GM18867 (cell line): Measurements from ENCODE around the gene HPCAL1.
A peak's percentile ranks its signal among the peaks of the same experiment; 100 is the strongest.

Source experiments
- ATAC-seq: cut with Tn5 transposase; IDR thresholded peaks from one replicate; pipeline ENCODE4 v1.9.1; 2021; ENCODE audit warnings: mild to moderate bottlenecking, moderate library complexity; ENCODE audit not compliant: unreplicated experiment

The HPCAL1 gene

DNA sequence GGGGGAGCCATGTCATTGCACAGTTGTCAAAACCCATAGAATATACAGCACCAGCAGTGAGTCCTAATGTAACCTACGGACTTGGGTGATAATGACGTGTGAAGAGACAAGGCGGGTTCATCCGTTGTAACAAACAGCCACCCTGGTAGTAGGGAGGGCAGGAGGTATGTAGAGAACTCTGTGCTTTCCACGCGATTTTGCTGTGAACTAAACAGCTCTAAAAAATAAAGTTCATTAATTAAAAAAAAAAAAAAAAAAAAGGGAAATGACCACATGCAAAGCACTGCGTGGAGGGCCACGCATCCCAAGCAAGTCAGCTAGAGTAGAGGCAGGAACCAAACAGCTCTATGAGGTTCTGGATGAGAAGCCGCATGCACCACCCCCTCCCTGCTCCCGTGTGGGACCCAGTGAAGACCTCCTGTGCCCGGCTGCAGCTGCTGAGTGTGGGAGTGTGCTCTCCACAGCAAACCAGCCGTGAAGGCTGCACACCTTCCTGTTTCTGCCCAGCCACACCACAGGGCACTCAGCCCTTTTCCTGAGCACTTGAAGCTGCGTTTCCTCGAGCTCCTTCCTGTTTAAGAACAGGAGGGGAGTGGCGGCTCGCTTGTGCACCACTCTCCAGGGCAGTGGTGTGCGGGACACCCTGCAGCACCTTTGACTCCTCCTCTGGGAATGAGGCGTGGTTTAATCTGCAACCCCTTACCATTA is 79.8 kb downstream of the HPCAL1 start:
- ATAC-seq = no peak

- ATAC-seq = no peak
These were observed 81.4 kb downstream of the HPCAL1 start for GRCh38 chr2:10383960-10384734.

GRCh38 chr2:10385501-10385900 is 82.8 kb downstream of the HPCAL1 start:
- no peak for ATAC-seq

DNA sequence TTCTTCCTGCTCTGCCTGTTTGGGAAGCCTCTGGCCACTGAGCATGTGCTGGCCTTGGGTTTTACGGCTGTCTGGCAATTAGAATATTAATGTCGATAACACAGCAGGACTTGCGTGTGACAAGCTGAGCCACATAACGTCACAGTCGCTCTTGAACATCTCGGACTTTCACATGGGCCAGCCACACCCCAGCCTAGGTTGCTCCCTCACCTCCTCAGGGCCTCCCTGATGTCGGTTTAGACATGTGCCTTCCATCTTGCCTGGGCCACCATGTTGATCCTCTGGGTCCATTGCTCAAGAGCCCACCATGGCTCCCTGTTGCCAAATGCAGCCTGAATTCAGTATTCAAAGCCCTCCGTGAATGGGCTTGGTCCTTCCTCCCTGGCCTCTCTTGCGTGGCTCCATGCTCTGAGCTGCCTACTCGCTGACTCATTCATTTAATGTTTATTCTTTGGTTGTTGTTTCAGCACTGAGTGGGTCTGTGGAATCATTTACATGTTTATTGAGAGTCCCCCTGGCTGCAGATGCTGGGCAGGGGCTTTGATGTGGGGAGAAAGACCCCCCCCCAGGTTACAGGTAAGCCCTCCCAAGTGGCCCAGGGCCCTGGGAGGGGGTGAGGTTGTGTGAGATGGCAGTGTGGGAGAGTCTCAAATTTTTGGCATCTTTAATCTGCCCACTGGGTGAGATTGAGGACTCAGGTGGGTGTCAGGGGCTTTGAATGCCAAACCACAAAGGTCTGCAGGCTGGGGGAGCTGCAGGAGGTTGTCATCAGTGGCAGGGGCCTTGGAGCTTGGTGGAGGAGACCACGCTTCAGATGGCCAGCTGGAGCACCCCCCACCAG is 83.4 kb downstream of the HPCAL1 start:
- no peak for ATAC-seq

DNA sequence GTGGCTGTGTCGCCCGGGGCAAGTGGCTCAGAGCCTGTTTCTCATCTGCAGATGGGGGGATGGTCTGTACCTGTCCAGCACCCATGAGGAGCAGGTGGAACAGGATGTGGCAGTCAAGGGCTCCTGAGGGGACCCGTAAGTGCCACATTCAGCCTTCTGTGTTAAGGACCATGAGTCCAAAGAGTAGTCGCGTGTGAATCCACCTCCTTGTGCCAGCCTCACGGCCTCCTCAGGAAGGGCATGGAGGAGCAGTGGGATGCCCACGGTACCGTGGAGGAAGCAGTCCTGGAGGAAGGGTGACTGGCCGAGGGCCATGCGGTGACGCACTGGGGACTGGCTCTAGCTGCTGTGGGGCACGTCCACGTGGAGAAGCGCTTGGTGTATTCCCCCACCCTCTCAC is 84.3 kb downstream of the HPCAL1 start:
- no peak for ATAC-seq

GRCh38 chr2:10388954-10389560 is 86.4 kb downstream of the HPCAL1 start:
- ATAC-seq = no peak

- no peak for ATAC-seq
These were observed 86.9 kb downstream of the HPCAL1 start for GRCh38 chr2:10389573-10389972.

DNA sequence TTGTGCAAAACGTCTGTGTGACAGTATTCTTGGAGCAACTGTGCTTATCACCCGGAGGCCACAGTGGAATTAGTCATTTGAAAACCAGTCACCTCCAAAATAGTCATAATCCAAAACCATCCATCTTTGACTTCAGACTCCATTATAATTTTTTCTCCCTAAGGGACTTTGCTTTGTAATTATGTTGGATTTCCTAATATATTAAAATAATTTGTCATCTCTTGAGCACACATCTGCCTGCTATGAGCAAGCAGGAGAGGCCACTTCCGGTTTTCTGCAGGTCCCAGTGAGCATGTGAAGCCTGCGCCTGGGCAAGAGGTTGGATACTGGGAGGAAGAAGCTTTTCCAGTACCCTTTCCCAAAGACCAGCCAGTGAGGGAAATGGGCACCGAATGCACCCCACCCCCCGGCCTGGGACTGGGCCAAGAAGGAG is 87.7 kb downstream of the HPCAL1 start:
- ATAC-seq = no peak

DNA sequence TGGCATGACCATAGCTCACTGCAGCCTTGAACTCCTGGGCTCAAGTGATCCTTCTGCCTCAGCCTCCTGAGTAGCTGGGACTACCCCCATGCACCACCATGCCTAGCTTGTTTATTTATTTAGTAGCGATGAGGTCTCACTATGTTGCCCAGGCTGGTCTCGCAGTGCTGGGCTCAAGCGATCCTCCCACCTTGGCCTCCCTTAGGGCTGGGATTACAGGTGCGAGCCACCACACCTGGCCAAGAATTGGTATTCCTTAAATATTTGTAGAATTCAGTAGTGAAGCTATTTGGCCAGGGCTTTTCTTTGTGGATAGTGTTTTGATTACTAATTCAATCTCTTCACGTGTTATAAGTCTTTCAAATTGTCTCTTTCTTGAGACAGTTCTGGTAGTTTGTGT is 89.4 kb downstream of the HPCAL1 start:
- ATAC-seq = no peak

DNA sequence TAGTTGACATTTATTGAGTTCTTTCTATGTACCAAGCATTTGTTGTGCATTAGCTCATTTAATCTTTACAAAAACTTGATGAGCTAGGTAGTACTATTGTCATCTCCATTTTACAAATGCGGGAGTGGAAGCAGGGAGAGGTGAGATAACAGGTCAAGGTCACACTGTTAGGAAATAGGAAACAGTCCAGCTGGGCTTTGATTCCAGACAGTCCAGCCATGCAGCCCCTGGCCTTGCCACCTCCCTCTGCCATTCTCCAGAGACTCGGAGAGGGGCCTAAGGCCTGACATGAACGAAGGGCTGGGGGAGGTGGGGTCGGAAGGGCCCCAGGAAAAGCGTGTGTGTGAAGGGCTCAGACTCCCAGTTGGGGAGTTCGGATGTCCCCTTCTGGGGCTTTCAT is 89.8 kb downstream of the HPCAL1 start:
- ATAC-seq = no peak

DNA sequence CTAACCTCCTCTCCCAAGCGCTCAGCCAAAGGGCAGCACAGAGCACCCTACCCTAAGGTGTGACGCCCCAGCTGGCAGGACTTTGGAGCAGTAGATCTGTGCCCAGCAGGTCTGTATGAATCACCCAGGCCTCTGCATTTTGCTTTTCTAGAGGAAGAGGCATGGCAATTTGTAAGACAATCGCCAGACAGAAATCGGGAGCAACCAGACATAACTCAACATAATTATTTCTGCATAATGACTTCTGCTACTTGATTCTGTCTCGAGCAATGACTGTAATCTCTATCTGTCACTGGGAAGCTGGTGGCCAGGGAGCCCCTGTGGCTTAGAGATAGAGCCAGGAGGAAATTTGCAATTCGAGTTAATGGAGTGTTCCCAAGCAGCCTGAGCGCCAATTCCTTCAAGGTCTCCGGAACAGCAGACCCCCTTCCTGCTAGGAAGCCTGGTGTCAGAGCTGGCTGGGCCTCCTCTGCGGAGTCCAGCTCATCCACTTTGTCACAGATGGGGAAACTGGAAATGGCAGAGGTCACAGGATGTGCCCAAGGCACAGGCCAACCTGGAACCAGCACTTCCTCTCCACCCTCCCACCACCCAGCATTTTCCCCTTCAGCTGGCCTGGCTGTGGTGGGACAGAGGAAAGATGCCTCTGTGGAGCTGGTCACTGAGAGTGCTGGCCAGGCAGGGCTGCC is 90.4 kb downstream of the HPCAL1 start:
- no peak for ATAC-seq

DNA sequence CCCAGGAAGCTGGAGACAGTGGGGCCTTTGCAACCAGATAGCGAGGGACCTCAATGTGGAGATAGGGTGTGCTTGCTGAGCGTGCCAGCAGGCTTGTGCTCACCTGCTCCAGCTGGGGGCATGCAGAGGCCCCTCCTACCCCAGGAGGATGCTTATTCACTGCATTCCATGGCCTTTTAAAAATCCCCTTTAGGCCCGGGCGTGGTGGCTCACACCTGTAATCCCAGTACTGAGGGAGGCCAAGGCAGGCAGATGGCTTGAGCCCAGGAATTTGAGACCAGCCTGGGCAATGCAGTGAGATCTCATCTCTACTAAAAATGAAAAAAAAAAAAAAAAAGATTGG is 90.9 kb downstream of the HPCAL1 start:
- no peak for ATAC-seq

DNA sequence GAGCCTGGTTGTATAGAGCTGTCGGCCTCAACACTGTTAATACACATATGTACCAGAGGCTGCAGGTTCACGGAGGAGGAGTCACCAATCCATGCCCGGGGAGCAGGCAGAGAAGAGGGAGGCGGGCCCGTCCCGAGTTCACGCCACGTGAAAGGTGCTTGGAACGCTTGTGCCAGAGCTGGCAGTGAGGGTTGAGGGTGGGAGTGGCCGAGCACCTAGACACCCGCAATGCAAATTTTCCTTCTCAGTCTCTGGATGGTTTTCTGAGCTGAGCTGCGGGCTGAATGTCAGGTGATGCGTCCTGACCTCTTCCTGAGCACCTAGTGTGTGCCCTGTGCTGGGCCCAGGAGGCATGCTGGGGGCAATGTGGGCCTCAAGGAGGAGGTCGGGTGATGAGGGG is 93.2 kb downstream of the HPCAL1 start:
- peak; percentile 55 for ATAC-seq

- ATAC-seq = no peak
These were observed 93.8 kb downstream of the HPCAL1 start for GRCh38 chr2:10396464-10396863.

DNA sequence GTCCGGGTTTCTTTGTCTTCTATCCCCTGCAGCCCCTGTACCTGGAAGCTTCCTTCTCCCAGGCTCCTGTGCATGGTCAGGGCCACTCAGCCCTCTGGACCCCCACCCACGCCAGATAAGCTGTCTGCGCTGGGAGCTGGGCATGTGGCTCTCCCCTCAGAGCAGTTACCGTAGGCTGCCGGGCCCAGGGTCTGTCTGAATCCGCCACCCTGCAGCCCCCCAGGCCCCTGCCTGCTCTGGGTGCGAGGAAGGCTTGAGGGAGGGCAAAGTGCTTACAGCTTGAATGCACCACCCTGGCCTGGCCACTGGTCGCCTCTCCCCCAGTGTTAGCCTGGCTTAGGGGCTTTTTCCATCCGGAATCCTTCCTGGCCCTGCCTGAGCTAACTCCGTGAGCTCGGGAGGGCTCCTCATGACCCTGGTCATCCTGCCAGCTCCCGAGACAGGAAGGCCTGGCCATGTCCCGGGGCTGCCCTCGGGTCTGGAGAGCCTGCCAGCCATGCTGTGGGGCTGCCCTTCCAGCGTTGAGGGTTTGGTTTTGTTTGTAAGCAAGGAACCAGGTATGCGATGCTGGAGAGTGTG is 94.7 kb downstream of the HPCAL1 start:
- no peak for ATAC-seq

DNA sequence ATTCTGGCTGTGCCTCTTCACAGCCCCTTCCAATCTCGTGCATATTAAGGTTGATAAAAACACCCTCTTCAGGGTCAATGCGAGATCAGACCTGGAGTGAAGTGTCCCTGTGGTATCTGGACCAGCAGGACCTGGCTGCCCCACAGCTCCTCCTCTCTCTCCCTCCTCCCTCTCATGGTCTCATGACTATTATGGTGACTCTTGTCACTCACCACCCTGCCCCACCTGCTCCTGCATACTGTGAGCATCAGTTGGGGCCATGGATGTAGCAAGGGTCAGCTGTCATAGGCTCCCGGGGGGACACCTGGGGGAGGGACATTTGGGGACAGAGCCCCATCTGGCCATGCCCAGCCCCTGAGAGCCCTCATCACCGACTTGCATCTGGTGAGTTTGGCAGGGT is 95.2 kb downstream of the HPCAL1 start:
- no peak for ATAC-seq

DNA sequence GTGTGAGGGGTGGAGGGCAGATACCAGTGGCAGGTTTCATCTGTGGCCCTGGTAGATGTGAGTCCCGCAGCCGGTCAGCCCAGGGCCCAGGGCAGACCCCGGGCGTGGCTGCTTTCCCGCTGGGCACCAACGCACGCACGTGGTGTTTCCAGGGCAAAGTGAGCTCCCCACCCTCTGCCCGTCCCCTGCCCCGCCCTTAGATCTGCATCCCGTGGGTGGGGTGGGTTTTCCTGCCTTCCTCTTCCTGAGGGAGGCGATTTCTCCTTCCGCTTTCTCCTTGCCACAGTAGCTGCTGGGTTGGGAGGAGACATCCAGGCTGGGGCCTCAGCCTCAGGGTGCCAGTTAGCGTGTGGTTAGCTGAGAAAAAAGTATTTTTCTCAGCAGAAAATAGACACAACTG is 95.8 kb downstream of the HPCAL1 start:
- ATAC-seq = no peak

DNA sequence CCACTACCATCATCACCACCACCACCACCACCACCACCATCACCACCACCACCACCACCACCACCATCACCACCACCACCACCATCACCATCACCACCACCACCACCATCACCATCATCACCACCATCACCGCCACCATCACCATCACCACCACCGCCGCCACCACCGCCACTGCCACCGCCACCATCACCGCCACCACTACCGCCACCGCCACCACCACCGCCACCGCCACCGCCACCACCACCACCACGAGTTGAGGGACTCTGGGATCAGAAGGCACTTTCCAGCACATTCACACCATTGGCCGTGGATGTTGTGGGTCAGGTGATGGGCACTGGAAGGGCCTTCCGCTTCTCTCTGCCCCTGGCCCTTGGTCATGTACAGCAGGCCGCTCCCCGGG is 96.7 kb downstream of the HPCAL1 start:
- ATAC-seq = no peak

- no peak for ATAC-seq
These were observed 97.3 kb downstream of the HPCAL1 start for GRCh38 chr2:10400002-10400401.

GRCh38 chr2:10400568-10400977 is 97.9 kb downstream of the HPCAL1 start:
- no peak for ATAC-seq
